Testis (tissue), 3 donors: ENCODE data around the gene CTIF. TPM values are rescaled to one million over a fixed set of nuclear protein-coding genes. Genes with fewer than 3 reads are reported as not detected.

Source experiments
- DNase-seq: peaks from one replicate; pipeline ENCODE4 v3.0.0-alpha.2; 2019
- H3K27ac ChIP-seq, 2 donors: fragments of 200-600 bp; sonication (generic); one replicate each; pipeline ENCODE4 v1.5.1; 2019
- H3K27me3 ChIP-seq: fragments of 200-600 bp; sonication (generic); one replicate; pipeline ENCODE4 v1.5.1; 2019
- H3K36me3 ChIP-seq: fragments of 200-600 bp; sonication (generic); one replicate; pipeline ENCODE4 v1.5.1; 2017; ENCODE audit warnings: low read depth; ENCODE audit errors: missing control alignments
- H3K4me1 ChIP-seq: fragments of 200-600 bp; sonication (generic); one replicate; pipeline ENCODE4 v1.5.1; 2019
- H3K4me3 ChIP-seq, 2 donors: fragments of 200-600 bp; sonication (generic); one replicate each; pipeline ENCODE4 v1.5.1; 2017 to 2019
- H3K9me3 ChIP-seq: fragments of 200-600 bp; sonication (generic); one replicate; pipeline ENCODE4 v1.5.1; 2017
- POLR2A ChIP-seq: fragments of 450-650 bp; IDR thresholded peaks from one replicate; pipeline ENCODE4 v1.6.1; 2017; ENCODE audit warnings: antibody characterized with exemption, mild to moderate bottlenecking, moderate library complexity
- WGBS, 2 donors: methylation state at CpG; one replicate each; pipeline ENCODE4 v1.1.5; 2018; 5-methylcytosine and 5-hydroxymethylcytosine counted together
- intact Hi-C: fragments of 100-400 bp; cut with DNase I; formaldehyde crosslinking; loops from one replicate; pipeline ENCODE4 v1.15.1; 2023; ENCODE audit warnings: low total_unique reads
- polyA plus RNA-seq: library from polyadenylated mRNA; stranded (reverse); fragments of 350-450 nt; fragmentation: Illumina TruSeq; extraction: RNeasy Lipid Tissue Mini Kit (QIAGEN cat#74804); gene quantifications from one replicate; pipeline ENCODE4 v1.2.3, GENCODE V29; 2014; ENCODE audit warnings: low read depth, low replicate concordance; ENCODE audit not compliant: insufficient read depth
- total RNA-seq, 2 donors: library from RNA; depleted of rRNA; stranded (reverse); fragments of >200 nt; gene quantifications; one replicate each; pipeline ENCODE4 v1.2.3, GENCODE V29; 2016
- TF ChIP-seq, protein P1 (sequence below), 3 experiments: fragments of 450-650 bp in 2 of 3; fragments of 200-600 bp in 1 of 3; sonication (generic) in 1 of 3; IDR thresholded peaks; one replicate each; pipeline ENCODE4 v1.5.1; 2016 to 2019; ENCODE audit warnings: antibody characterized with exemption in 3 of 3, mild to moderate bottlenecking in 2 of 3, moderate library complexity in 1 of 3

The CTIF gene
- total and polyA plus RNA-seq, 3 donors from 2014 or later: 33.8 to 41.5 (median 35.6) TPM

DNA sequence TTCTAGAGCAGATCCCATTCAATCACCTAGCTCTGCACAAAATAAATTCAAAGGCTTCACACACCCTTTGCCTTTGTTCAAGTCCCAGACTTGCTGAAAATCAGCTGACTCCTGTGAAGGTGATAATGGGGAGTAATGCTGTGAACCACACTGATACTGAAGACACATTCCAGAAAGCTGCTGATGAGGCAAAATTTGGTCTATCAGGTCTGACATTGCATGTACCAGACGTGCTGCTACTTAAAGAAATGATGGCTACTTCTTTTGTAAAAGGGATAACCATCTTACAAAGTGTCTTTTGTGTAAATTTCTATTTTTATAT lies 7.8 kb upstream of the CTIF start:
- Histone ChIP-seq H3K9me3 (no peaks in the 10 kb centered on the region), H3K27me3 (no peaks in the 10 kb centered on the region), H3K27ac (no peak overlapping the region), H3K4me3 (no peak overlapping the region), H3K36me3 (no peaks in the 10 kb centered on the region), H3K4me1 (peaks cover 16% of the 10 kb centered on the region)
- 51 to 73% methylated on average over 1 of the region's 1 CpG for WGBS, 2 donors
- intact Hi-C loops: no loop called here
- no peak for DNase-seq
- TF ChIP-seq POLR2A: no peak
- TF ChIP-seq, protein P1, sequence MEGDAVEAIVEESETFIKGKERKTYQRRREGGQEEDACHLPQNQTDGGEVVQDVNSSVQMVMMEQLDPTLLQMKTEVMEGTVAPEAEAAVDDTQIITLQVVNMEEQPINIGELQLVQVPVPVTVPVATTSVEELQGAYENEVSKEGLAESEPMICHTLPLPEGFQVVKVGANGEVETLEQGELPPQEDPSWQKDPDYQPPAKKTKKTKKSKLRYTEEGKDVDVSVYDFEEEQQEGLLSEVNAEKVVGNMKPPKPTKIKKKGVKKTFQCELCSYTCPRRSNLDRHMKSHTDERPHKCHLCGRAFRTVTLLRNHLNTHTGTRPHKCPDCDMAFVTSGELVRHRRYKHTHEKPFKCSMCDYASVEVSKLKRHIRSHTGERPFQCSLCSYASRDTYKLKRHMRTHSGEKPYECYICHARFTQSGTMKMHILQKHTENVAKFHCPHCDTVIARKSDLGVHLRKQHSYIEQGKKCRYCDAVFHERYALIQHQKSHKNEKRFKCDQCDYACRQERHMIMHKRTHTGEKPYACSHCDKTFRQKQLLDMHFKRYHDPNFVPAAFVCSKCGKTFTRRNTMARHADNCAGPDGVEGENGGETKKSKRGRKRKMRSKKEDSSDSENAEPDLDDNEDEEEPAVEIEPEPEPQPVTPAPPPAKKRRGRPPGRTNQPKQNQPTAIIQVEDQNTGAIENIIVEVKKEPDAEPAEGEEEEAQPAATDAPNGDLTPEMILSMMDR (IDR thresholded peaks at IDR 0.05): no peak

DNA sequence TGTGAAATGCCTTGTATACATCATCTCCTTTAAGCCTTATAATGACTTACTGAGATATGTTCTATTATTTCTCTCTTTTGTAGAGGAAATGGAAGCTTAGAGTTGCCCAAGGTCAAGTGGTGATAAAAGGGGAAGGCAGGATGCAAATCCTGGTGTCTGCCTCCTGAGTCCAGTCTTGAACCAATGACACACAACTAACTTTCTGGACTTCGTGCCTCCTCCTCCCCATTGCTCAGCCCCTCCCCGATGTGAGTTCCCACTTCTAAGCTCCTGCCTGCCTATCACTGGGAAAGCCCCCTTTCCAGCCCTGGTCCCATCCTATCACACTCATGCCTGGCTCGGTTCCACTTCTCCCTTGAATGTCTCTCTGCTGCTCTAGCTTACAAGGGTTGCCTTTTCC lies 6.9 kb upstream of the CTIF start:
- intact Hi-C loops: no loop called here
- TF ChIP-seq, protein P1 (IDR thresholded peaks at IDR 0.05): no peak
- TF ChIP-seq POLR2A: no peak
- Histone ChIP-seq H3K36me3 (no peaks in the 10 kb centered on the region), H3K27me3 (no peaks in the 10 kb centered on the region), H3K27ac (no peak overlapping the region), H3K4me1 (peaks cover 16% of the 10 kb centered on the region), H3K9me3 (no peaks in the 10 kb centered on the region), H3K4me3 (no peak overlapping the region)
- 60 to 63% methylated on average over 3 of the region's 3 CpGs for WGBS, 2 donors
- DNase-seq: no peak

DNA sequence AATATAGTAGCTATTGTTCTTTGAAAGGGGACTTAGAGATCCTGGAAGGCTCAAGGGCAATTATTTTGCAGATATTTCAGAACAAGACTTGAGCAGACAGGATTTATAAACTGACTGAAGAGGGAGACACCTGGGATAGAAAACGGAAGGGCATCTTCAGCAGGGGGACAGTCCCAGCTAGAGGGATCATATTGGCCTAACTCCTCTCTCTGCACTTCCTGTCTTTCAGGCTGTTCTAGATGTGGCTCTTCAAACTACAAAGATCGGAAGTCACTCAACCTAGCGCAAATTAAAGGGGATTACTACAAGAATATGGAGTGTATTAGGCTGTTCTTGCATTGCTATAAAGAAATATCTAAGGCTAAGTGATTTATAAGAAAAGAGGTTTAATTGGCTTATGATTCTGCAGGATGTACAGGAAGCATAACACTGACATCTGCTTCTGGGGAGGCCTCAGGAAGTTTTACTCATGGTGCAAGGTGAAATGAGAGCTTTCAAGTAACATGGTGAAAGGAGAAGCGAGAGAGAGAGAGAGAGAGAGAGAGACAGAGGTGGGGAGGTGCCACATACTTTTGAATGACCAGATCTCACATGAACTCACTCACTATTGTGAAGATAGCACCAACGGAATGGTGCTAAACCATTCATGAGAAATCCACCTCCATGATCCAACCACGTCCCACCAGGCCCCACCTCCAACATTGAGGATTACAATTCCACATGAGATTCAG lies 5.3 kb upstream of the CTIF start:
- intact Hi-C loops: no loop called here
- H3K36me3 ChIP-seq: no peaks in the 10 kb centered on the region
- WGBS, 2 donors: 86 to 91% methylated on average over 6 of the region's 6 CpGs
- H3K27ac ChIP-seq: no peak overlapping the region
- H3K27me3 ChIP-seq: no peaks in the 10 kb centered on the region
- no peak for TF ChIP-seq POLR2A
- TF ChIP-seq, protein P1 (IDR thresholded peaks at IDR 0.05): no peak
- H3K4me3 ChIP-seq: no peak overlapping the region
- no peak for DNase-seq
- no peaks in the 10 kb centered on the region for H3K9me3 ChIP-seq
- peaks cover 16% of the 10 kb centered on the region for H3K4me1 ChIP-seq

DNA sequence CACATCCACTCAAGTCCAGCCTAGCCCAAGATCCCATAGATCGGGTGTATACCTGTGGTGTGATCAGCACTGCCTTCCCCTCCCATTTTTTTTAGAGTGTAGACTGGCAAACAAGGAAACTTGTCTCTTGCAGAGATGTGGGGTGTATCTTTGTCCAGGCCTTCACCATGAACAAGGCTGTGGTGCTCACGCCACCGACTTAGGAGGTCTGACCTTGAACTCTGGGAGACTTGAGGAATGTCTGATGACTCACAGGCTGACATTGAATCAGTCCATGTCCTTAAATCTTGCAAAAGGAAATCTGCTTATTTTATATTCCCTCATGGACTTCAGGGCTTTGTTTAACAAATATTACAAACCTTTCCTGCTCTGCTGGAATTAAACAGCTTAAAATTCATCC lies 4.5 kb upstream of the CTIF start:
- Histone ChIP-seq H3K4me3 (no peak overlapping the region), H3K4me1 (peaks cover 16% of the 10 kb centered on the region), H3K9me3 (no peaks in the 10 kb centered on the region), H3K27me3 (no peaks in the 10 kb centered on the region), H3K27ac (peak overlapping the region in 1 of 2 donors; percentile 2), H3K36me3 (no peaks in the 10 kb centered on the region)
- peak; percentile 62 for DNase-seq
- intact Hi-C loops: no loop called here
- no peak for TF ChIP-seq POLR2A
- TF ChIP-seq, protein P1 (IDR thresholded peaks at IDR 0.05): no peak
- WGBS, 2 donors: 38 to 48% methylated on average over 2 to 3 of the region's 3 CpGs

DNA sequence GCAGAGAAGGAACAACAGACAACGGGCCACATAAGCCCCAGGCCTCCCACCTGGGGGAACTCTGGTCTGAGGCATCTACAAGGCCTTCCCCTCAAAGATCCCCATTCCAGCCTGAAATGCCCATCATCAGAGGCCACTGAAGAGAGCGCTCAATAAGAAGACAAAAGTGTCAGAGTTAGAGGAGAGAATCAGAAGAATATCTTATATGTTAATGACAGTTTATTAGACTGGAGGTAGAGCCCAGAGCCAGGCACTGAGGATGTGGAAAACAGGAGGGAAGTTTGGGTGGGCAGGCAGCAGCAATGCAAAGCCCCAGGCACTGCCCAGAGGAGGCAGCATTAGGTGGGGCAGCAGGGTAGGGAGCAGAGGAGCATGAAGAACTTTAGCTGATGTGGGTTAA lies 2.9 kb upstream of the CTIF start:
- Histone ChIP-seq H3K4me3 (no peak overlapping the region), H3K27ac (no peak overlapping the region), H3K27me3 (no peaks in the 10 kb centered on the region), H3K9me3 (no peaks in the 10 kb centered on the region), H3K36me3 (no peaks in the 10 kb centered on the region), H3K4me1 (peaks cover 16% of the 10 kb centered on the region)
- no peak for DNase-seq
- no peak for TF ChIP-seq POLR2A
- TF ChIP-seq, protein P1 (IDR thresholded peaks at IDR 0.05): no peak
- 84 to 91% methylated on average over 2 of the region's 2 CpGs for WGBS, 2 donors
- intact Hi-C loops: no loop called here
